ENCODE results near the gene GPR153. TPM values are rescaled to one million over a fixed set of nuclear protein-coding genes. Genes with fewer than 3 reads are reported as not detected.
"Not testable (repeated sequence)": the region's sequence is repeated elsewhere in the genome, so short reads cannot be mapped to it uniquely, and the experiment has no call there.

GPR153 gene
- polyA plus RNA-seq, 4 donors: 6.5 to 34.9 (median 22.3) TPM

DNA sequence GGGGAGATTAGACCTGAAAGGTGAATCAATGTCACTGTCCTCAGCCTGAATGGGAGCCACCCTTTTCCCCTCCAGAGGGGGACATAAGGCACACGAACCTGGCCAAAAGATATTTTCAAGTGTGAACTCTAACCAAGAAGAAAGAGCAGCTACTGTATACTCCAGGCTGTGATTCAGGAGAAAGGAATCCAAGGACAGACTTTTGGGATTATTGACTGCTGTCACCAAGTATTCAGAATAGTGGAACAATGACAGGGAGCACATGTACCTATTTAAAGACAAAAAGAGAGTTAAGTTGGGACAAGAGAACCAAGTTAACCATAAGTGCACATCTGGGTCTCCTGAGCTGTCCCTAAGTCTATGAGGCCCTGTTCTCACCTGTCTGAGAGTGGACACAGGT lies 27.5 kb downstream of the GPR153 start:
- Histone ChIP-seq H3K27me3 (ENCODE audit: control insufficient read depth in 3 of 3, insufficient read depth in 3 of 3, low read length in 3 of 3) (no peaks in the 10 kb centered on the region), H3K9me3 (ENCODE audit: control insufficient read depth in 2 of 2, insufficient read depth in 1 of 2, low read depth in 1 of 2, low read length in 1 of 2) (no peaks in the 10 kb centered on the region), H3K4me3 (ENCODE audit: low read depth in 1 of 3, low read length in 3 of 3) (no peak overlapping the region), H3K27ac (ENCODE audit: low read depth in 1 of 3, low read length in 2 of 3) (no peak overlapping the region), H3K36me3 (ENCODE audit: control insufficient read depth in 3 of 3, insufficient read depth in 2 of 3, low read depth in 1 of 3, low read length in 3 of 3) (peaks cover 4 to 53% (median 9%) of the 10 kb centered on the region in 3 donors), H3K4me1 (ENCODE audit: control insufficient read depth in 3 of 3, insufficient read depth in 2 of 3, low read depth in 1 of 3, low read length in 2 of 3) (peaks cover 0 to 9% (median 3%) of the 10 kb centered on the region in 3 donors)
- DNase-seq (no peak), FAIRE-seq (no peak)
- 43 to 83% (median 66%) methylated on average over 1 of the region's 1 CpG for WGBS, 3 donors

DNA sequence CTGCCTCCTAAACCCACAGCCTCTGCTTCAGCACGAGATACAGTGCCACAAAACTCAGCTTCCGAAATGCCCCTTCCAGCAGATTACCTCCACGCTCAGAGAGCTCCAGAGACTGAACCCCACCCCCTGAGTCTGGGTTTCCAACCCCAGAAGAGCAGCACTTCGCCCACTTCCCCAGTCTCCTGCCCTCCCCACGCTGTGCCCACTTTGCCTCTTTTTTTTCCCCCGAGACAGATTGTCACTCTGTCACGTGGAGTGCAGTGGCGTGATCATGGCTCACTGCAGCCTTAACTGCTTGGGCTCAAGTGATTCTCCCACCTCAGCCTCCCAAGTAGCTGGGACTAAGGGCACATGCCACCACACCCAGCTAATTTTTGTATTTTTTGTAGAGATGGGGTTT lies 35.2 kb downstream of the GPR153 start:
- WGBS, 3 donors: 89 to 94% (median 92%) methylated on average over 8 of the region's 8 CpGs
- Histone ChIP-seq H3K27me3 (ENCODE audit: control insufficient read depth in 3 of 3, insufficient read depth in 3 of 3, low read length in 3 of 3) (no peaks in the 10 kb centered on the region), H3K4me1 (ENCODE audit: control insufficient read depth in 3 of 3, insufficient read depth in 2 of 3, low read depth in 1 of 3, low read length in 2 of 3) (peaks cover 0 to 34% (median 0%) of the 10 kb centered on the region in 3 donors), H3K27ac (ENCODE audit: low read depth in 1 of 3, low read length in 2 of 3) (peak overlapping the region in 1 of 3 donors; percentile 76), H3K4me3 (ENCODE audit: low read depth in 1 of 3, low read length in 3 of 3) (no peak overlapping the region), H3K9me3 (ENCODE audit: control insufficient read depth in 2 of 2, insufficient read depth in 1 of 2, low read depth in 1 of 2, low read length in 1 of 2) (no peaks in the 10 kb centered on the region), H3K36me3 (ENCODE audit: control insufficient read depth in 3 of 3, insufficient read depth in 2 of 3, low read depth in 1 of 3, low read length in 3 of 3) (peaks cover 2 to 83% (median 13%) of the 10 kb centered on the region in 3 donors)
- no peak for FAIRE-seq
- DNase-seq: no peak

DNA sequence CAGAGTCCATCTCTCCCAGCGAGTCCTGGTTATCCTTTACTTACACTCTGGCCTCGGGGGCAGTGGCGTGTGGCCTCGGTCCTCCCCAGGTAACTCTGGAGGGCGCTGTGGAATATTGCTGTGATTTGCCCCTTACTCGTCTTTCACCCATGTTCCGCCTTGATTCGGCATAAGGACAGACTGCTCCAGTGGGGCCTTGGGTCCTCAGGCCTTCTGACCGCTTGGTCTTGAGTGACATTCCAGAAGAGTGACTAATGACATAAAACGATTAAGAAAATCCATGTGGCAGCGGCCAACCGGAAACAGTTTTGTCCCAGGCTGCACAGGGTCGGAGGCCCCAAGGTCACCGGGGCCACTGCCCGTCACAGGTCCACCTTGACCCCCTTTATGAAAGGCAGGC lies 36.2 kb downstream of the GPR153 start:
- 68 to 78% (median 71%) methylated on average over 15 of the region's 15 CpGs for WGBS, 3 donors
- Histone ChIP-seq H3K27ac (ENCODE audit: low read depth in 1 of 3, low read length in 2 of 3) (peak overlapping the region in 1 of 3 donors; percentile 76), H3K9me3 (ENCODE audit: control insufficient read depth in 2 of 2, insufficient read depth in 1 of 2, low read depth in 1 of 2, low read length in 1 of 2) (no peaks in the 10 kb centered on the region), H3K27me3 (ENCODE audit: control insufficient read depth in 3 of 3, insufficient read depth in 3 of 3, low read length in 3 of 3) (no peaks in the 10 kb centered on the region), H3K4me3 (ENCODE audit: low read depth in 1 of 3, low read length in 3 of 3) (no peak overlapping the region), H3K4me1 (ENCODE audit: control insufficient read depth in 3 of 3, insufficient read depth in 2 of 3, low read depth in 1 of 3, low read length in 2 of 3) (peaks cover 0 to 34% (median 0%) of the 10 kb centered on the region in 3 donors), H3K36me3 (ENCODE audit: control insufficient read depth in 3 of 3, insufficient read depth in 2 of 3, low read depth in 1 of 3, low read length in 3 of 3) (peaks cover 2 to 80% (median 13%) of the 10 kb centered on the region in 3 donors)
- DNase-seq: peak in 1 of 2 donors; percentile 84
- FAIRE-seq: no peak

DNA sequence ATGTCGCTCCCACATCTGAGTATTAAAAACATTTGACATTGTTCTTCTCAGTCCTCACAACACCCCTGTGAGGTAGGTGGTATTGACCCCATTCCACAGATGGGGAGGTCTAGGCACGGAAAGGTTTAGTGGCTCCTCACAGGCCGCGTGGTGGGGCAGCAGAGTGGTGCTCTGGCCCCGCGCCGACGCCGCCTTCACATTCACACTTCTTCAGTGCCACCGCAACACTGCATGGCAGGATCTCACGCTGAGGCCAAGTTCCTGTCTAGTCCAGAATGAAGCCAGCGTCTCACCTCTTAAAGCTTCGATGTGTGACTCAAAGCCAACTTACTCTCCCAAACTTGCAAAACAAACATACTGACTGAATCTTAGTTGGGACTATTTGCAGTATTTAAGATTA lies 37.3 kb downstream of the GPR153 start:
- DNase-seq (no peak), FAIRE-seq (no peak)
- 96 to 97% (median 96%) methylated on average over 13 of the region's 13 CpGs for WGBS, 3 donors
- H3K27me3 ChIP-seq (ENCODE audit: control insufficient read depth in 3 of 3, insufficient read depth in 3 of 3, low read length in 3 of 3): no peaks in the 10 kb centered on the region
- H3K36me3 ChIP-seq (ENCODE audit: control insufficient read depth in 3 of 3, insufficient read depth in 2 of 3, low read depth in 1 of 3, low read length in 3 of 3): peaks cover 0 to 75% (median 13%) of the 10 kb centered on the region in 3 donors
- H3K4me1 ChIP-seq (ENCODE audit: control insufficient read depth in 3 of 3, insufficient read depth in 2 of 3, low read depth in 1 of 3, low read length in 2 of 3): peaks cover 0 to 40% (median 0%) of the 10 kb centered on the region in 3 donors
- H3K27ac ChIP-seq (ENCODE audit: low read depth in 1 of 3, low read length in 2 of 3): peak overlapping the region in 1 of 3 donors; percentile 76
- H3K4me3 ChIP-seq (ENCODE audit: low read depth in 1 of 3, low read length in 3 of 3): no peak overlapping the region
- H3K9me3 ChIP-seq (ENCODE audit: control insufficient read depth in 2 of 2, insufficient read depth in 1 of 2, low read depth in 1 of 2, low read length in 1 of 2): no peaks in the 10 kb centered on the region

DNA sequence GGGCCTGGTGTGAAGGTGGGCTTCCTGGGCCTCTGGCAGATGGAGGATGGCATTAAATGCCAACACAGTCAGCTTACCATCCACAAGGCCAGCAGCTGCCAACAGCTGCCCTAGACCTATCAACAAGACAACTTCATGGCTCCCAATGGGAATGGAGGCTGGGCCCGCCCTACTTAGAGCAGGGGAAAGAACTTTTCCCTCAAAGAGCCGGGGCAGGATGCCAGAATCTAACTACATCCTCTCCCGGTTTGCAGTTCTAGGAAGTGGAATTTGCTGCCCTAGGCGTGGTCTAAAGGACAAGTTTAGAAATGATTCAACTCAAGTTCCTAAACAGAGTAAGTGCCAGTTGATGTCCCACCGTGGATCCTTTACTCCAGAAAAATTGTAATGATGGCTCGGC lies 38.3 kb downstream of the GPR153 start:
- no peaks in the 10 kb centered on the region for H3K9me3 ChIP-seq (ENCODE audit: control insufficient read depth in 2 of 2, insufficient read depth in 1 of 2, low read depth in 1 of 2, low read length in 1 of 2)
- H3K27me3 ChIP-seq (ENCODE audit: control insufficient read depth in 3 of 3, insufficient read depth in 3 of 3, low read length in 3 of 3): no peaks in the 10 kb centered on the region
- H3K36me3 ChIP-seq (ENCODE audit: control insufficient read depth in 3 of 3, insufficient read depth in 2 of 3, low read depth in 1 of 3, low read length in 3 of 3): peaks cover 0 to 72% (median 11%) of the 10 kb centered on the region in 3 donors
- DNase-seq: peak in 1 of 2 donors; percentile 35
- WGBS, 3 donors: 50 to 62% (median 59%) methylated on average over 6 of the region's 6 CpGs
- peaks cover 0 to 50% (median 0%) of the 10 kb centered on the region in 3 donors for H3K4me1 ChIP-seq (ENCODE audit: control insufficient read depth in 3 of 3, insufficient read depth in 2 of 3, low read depth in 1 of 3, low read length in 2 of 3)
- no peak for FAIRE-seq
- H3K4me3 ChIP-seq (ENCODE audit: low read depth in 1 of 3, low read length in 3 of 3): no peak overlapping the region
- no peak overlapping the region for H3K27ac ChIP-seq (ENCODE audit: low read depth in 1 of 3, low read length in 2 of 3)

DNA sequence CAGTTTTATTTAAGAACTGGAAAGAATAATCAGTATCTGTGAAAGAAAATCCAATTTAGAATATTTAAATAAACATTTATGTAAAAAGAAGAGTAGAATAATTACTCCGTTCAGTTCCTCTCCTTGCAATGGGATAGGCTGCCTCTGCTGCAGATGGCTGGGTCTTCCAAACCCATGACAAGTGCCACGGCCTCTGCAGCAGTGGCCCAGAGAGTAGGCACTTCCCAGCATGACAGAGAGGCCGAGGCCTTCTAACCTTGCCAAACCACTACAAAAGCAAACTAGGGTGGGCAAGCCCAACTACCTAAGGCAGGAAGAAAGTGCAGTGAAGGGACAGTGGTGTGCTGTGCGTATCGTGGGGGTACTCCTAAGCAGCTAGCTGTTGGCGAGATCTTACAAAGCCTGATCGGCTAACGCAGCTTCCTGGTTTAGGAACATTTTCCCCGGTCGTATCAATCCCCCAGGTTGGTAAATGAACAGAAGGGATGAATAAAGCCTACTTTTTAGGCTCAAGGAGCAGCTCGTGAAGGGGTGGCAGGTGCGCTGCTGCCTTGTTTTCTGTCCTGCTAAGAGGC lies 39.6 kb downstream of the GPR153 start:
- no peak for DNase-seq
- FAIRE-seq: no peak
- H3K36me3 ChIP-seq (ENCODE audit: control insufficient read depth in 3 of 3, insufficient read depth in 2 of 3, low read depth in 1 of 3, low read length in 3 of 3): peaks cover 0 to 73% (median 9%) of the 10 kb centered on the region in 3 donors
- 94 to 96% (median 95%) methylated on average over 12 of the region's 12 CpGs for WGBS, 3 donors
- no peak overlapping the region for H3K27ac ChIP-seq (ENCODE audit: low read depth in 1 of 3, low read length in 2 of 3)
- H3K4me3 ChIP-seq (ENCODE audit: low read depth in 1 of 3, low read length in 3 of 3): no peak overlapping the region
- no peaks in the 10 kb centered on the region for H3K27me3 ChIP-seq (ENCODE audit: control insufficient read depth in 3 of 3, insufficient read depth in 3 of 3, low read length in 3 of 3)
- peaks cover 0 to 52% (median 0%) of the 10 kb centered on the region in 3 donors for H3K4me1 ChIP-seq (ENCODE audit: control insufficient read depth in 3 of 3, insufficient read depth in 2 of 3, low read depth in 1 of 3, low read length in 2 of 3)
- no peaks in the 10 kb centered on the region for H3K9me3 ChIP-seq (ENCODE audit: control insufficient read depth in 2 of 2, insufficient read depth in 1 of 2, low read depth in 1 of 2, low read length in 1 of 2)

DNA sequence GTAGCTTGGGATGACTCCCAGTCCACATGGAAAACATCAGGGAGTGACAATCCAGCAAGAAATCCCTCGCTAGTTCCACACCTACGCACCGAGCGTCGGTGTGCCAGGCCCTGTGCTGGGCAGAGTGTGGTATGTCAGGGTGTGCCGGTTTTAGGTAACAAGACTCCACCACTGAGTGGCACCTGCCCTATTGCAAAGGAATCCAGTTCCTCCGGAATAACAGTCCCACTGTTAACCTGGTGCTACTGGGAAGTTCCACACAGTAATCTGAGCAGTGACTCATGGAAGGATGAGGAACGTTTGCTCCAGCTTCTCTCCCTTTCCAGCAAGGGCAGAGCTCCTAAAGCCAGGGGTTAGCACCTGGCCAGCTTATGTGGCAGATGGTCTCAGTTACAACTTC lies 40.7 kb downstream of the GPR153 start:
- H3K36me3 ChIP-seq (ENCODE audit: control insufficient read depth in 3 of 3, insufficient read depth in 2 of 3, low read depth in 1 of 3, low read length in 3 of 3): peaks cover 0 to 72% (median 6%) of the 10 kb centered on the region in 3 donors

DNA sequence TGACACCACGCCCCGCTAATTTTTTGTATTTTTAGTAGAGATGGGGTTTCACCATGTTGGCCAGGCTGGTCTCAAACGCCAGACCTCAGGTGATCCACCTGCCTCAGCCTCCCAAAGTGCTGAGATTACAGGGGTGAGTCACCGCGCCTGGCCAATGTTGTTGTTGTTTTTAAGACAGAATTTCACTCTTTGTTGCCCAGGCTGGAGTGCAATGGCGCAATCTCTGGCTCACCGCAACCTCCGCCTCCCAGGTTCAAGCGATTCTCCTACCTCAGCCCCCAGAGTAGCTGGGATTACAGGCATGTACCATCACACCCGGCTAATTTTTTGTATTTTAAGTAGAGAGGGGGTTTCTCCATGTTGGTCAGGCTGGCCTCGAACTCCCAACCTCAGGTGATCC lies 41.3 kb downstream of the GPR153 start:
- H3K36me3 ChIP-seq (ENCODE audit: control insufficient read depth in 3 of 3, insufficient read depth in 2 of 3, low read depth in 1 of 3, low read length in 3 of 3): peaks cover 0 to 66% (median 5%) of the 10 kb centered on the region in 3 donors
- 85 to 87% (median 85%) methylated on average over 11 of the region's 11 CpGs for WGBS, 3 donors
- not testable (repeated sequence) for FAIRE-seq

More for the DNA sequence above, 40.7 kb downstream of the GPR153 start:
- H3K9me3 ChIP-seq (ENCODE audit: control insufficient read depth in 2 of 2, insufficient read depth in 1 of 2, low read depth in 1 of 2, low read length in 1 of 2): no peaks in the 10 kb centered on the region
- peaks cover 0 to 46% (median 0%) of the 10 kb centered on the region in 3 donors for H3K4me1 ChIP-seq (ENCODE audit: control insufficient read depth in 3 of 3, insufficient read depth in 2 of 3, low read depth in 1 of 3, low read length in 2 of 3)
- H3K4me3 ChIP-seq (ENCODE audit: low read depth in 1 of 3, low read length in 3 of 3): no peak overlapping the region
- no peak for FAIRE-seq
- no peak overlapping the region for H3K27ac ChIP-seq (ENCODE audit: low read depth in 1 of 3, low read length in 2 of 3)
- H3K27me3 ChIP-seq (ENCODE audit: control insufficient read depth in 3 of 3, insufficient read depth in 3 of 3, low read length in 3 of 3): no peaks in the 10 kb centered on the region
- 76 to 86% (median 83%) methylated on average over 8 of the region's 8 CpGs for WGBS, 3 donors
- no peak for DNase-seq

More for the DNA sequence above, 41.3 kb downstream of the GPR153 start:
- DNase-seq; H3K4me3 ChIP-seq (ENCODE audit: low read depth in 1 of 3, low read length in 3 of 3); H3K9me3 ChIP-seq (ENCODE audit: control insufficient read depth in 2 of 2, insufficient read depth in 1 of 2, low read depth in 1 of 2, low read length in 1 of 2); H3K27ac ChIP-seq (ENCODE audit: low read depth in 1 of 3, low read length in 2 of 3); H3K27me3 ChIP-seq (ENCODE audit: control insufficient read depth in 3 of 3, insufficient read depth in 3 of 3, low read length in 3 of 3): not testable (repeated sequence)
- peaks cover 0 to 40% (median 0%) of the 10 kb centered on the region in 3 donors for H3K4me1 ChIP-seq (ENCODE audit: control insufficient read depth in 3 of 3, insufficient read depth in 2 of 3, low read depth in 1 of 3, low read length in 2 of 3)

All from small intestine (tissue), 7 donors.